Mesenchymal stem cell (in vitro differentiated cells and primary cell): ENCODE data around the gene TMEM183A.

ENCODE experiments used
- DNase-seq: peaks from one replicate; pipeline ENCODE4 v3.0.0-alpha.2; 2013
- H2AFZ ChIP-seq: one replicate; pipeline ENCODE4 v1.6.1; 2013; ENCODE audit warnings: low read depth, mild to moderate bottlenecking, control low read depth, inconsistent platforms, low read length, moderate library complexity
- H2AK5ac ChIP-seq: 2 replicates; pipeline ENCODE4 v1.6.1; 2013; ENCODE audit warnings: low read length, moderate library complexity, mild to moderate bottlenecking, inconsistent platforms; ENCODE audit not compliant: severe bottlenecking
- H2BK120ac ChIP-seq: one replicate; pipeline ENCODE4 v1.6.1; 2013; ENCODE audit warnings: low read depth, mild to moderate bottlenecking, inconsistent platforms, low read length, moderate library complexity
- H2BK12ac ChIP-seq, 2 experiments: one replicate each; pipeline ENCODE4 v1.6.1; 2013; ENCODE audit warnings: inconsistent platforms in 2 of 2, low read length in 2 of 2, mild to moderate bottlenecking in 2 of 2, moderate library complexity in 2 of 2, control low read depth in 1 of 2
- H2BK15ac ChIP-seq: one replicate; pipeline ENCODE4 v1.6.1; 2013; ENCODE audit warnings: mild to moderate bottlenecking, low read depth, inconsistent platforms; ENCODE audit not compliant: poor library complexity, severe bottlenecking
- H2BK5ac ChIP-seq: 2 replicates; pipeline ENCODE4 v1.6.1; 2013; ENCODE audit warnings: low read depth, mild to moderate bottlenecking, low read length, control low read depth, inconsistent platforms; ENCODE audit not compliant: poor library complexity, severe bottlenecking
- H3K14ac ChIP-seq, 2 experiments: one replicate each; pipeline ENCODE4 v1.6.1; 2013; ENCODE audit warnings: inconsistent platforms in 2 of 2, low read length in 2 of 2, control low read depth in 1 of 2, mild to moderate bottlenecking in 1 of 2, moderate library complexity in 1 of 2
- H3K18ac ChIP-seq, 2 experiments: one replicate each; pipeline ENCODE4 v1.6.1; 2013; ENCODE audit warnings: inconsistent platforms in 2 of 2, low read length in 2 of 2, control low read depth in 1 of 2, low read depth in 1 of 2, mild to moderate bottlenecking in 1 of 2
- H3K23ac ChIP-seq, 2 experiments: one replicate each; pipeline ENCODE4 v1.6.1; 2013; ENCODE audit warnings: inconsistent platforms in 2 of 2, low read length in 2 of 2, mild to moderate bottlenecking in 2 of 2, moderate library complexity in 2 of 2, control low read depth in 1 of 2
- H3K27ac ChIP-seq: 2 replicates; pipeline ENCODE4 v1.5.1; 2013; ENCODE audit warnings: mild to moderate bottlenecking, moderate library complexity, low read length, control low read depth, inconsistent platforms; ENCODE audit not compliant: poor library complexity, severe bottlenecking
- H3K27me3 ChIP-seq, 2 experiments: 2 replicates each; pipeline versions ENCODE4 v1.6.1 to v1.7.0; 2013; ENCODE audit warnings: low read length in 2 of 2, mild to moderate bottlenecking in 2 of 2, moderate library complexity in 2 of 2, control low read depth in 1 of 2, inconsistent platforms in 1 of 2; ENCODE audit not compliant: control insufficient read depth in 1 of 2, insufficient read depth in 1 of 2
- H3K36me3 ChIP-seq, 2 experiments: 2 replicates each; pipeline versions ENCODE4 v1.6.1 to v1.7.0; 2013; ENCODE audit warnings: low read length in 2 of 2, control low read depth in 1 of 2, inconsistent platforms in 1 of 2, low read depth in 1 of 2, mild to moderate bottlenecking in 1 of 2; ENCODE audit not compliant: insufficient read depth in 2 of 2, control insufficient read depth in 1 of 2
- H3K4ac ChIP-seq, 2 experiments: one replicate each; pipeline ENCODE4 v1.6.1; 2013; ENCODE audit warnings: inconsistent platforms in 2 of 2, low read length in 2 of 2, mild to moderate bottlenecking in 2 of 2, moderate library complexity in 2 of 2, control low read depth in 1 of 2, low read depth in 1 of 2
- H3K4me1 ChIP-seq: 2 replicates; pipeline ENCODE4 v1.6.1; 2013; ENCODE audit warnings: low read depth, low read length, control low read depth; ENCODE audit not compliant: control insufficient read depth, insufficient read depth
- H3K4me2 ChIP-seq: 2 replicates; pipeline ENCODE4 v1.6.1; 2013; ENCODE audit warnings: low read length, mild to moderate bottlenecking, inconsistent platforms; ENCODE audit not compliant: poor library complexity, severe bottlenecking
- H3K4me3 ChIP-seq, 2 experiments: 2 replicates each; pipeline versions ENCODE4 v1.5.1 to v1.7.0; 2013; ENCODE audit warnings: low read length in 2 of 2, mild to moderate bottlenecking in 2 of 2, control low read depth in 1 of 2, low read depth in 1 of 2; ENCODE audit not compliant: insufficient read depth in 1 of 2
- H3K79me1 ChIP-seq: replicated peaks from 2 replicates; pipeline ENCODE4 v1.6.1; 2013; ENCODE audit warnings: mild to moderate bottlenecking, control low read depth, low read length, inconsistent platforms; ENCODE audit not compliant: poor library complexity, severe bottlenecking
- H3K9ac ChIP-seq: 2 replicates; pipeline ENCODE4 v1.7.0; 2013; ENCODE audit warnings: mild to moderate bottlenecking, low read length, moderate library complexity
- H3K9me3 ChIP-seq: 2 replicates; pipeline ENCODE4 v1.7.0; 2013; ENCODE audit warnings: mild to moderate bottlenecking, low read length; ENCODE audit not compliant: control insufficient read depth
- H4K8ac ChIP-seq: one replicate; pipeline ENCODE4 v1.6.1; 2013; ENCODE audit warnings: inconsistent platforms, mild to moderate bottlenecking, low read length, moderate library complexity
- H4K91ac ChIP-seq: one replicate; pipeline ENCODE4 v1.6.1; 2013; ENCODE audit warnings: mild to moderate bottlenecking, low read length, inconsistent platforms
- WGBS: methylation state at CpG from one replicate; pipeline ENCODE4 v1.1.7; 2013; ENCODE audit warnings: mixed read lengths; 5-methylcytosine and 5-hydroxymethylcytosine counted together

Gene TMEM183A

DNA sequence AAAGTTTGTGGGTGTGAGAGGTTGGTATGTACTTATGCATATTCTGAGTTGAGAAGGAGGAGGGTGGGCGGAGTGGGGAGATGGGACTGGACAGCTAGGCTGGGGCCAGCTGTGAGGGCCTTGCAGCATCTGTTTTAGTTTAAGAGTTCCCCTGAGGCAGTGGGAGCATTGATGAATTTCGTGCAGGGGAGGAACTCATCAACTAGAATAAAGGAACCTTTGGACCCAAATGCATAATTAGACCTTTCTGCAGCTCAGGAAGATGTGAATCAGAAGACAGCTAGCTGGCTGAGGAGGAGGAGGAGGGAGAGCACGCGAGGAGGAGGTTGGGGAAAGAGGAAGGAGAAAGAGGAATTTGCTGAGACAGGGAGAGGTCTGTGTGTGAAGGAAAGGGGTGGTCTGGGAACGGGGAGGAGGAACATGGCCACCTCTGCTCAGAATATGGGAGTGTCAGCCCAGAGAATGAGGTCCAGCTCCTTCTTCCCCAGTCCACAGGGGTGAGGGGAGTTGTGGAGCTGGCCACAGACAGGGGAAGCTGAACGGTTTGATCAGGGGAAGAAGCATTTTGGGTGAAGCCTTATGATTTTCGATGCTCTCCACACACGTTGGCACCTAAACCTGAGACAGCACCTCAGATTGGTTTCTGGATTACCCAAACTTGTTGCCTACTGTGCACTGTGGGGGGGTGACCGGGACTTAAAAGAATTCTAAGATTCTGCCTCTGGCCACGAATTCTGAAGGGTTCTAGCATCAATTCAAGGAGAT is 50.9 kb downstream of the TMEM183A start:
- no peak overlapping the region for H3K14ac ChIP-seq
- H3K4me1 ChIP-seq = peaks cover 4% of the 10 kb centered on the region
- no peak overlapping the region for H3K4me3 ChIP-seq
- H3K4me2 ChIP-seq = no peak overlapping the region
- no peak for DNase-seq
- no peak overlapping the region for H4K8ac ChIP-seq
- no peak overlapping the region for H2BK12ac ChIP-seq
- no peak overlapping the region for H3K23ac ChIP-seq
- H3K9me3 ChIP-seq = no peaks in the 10 kb centered on the region
- peaks cover 0 to 64% of the 10 kb centered on the region in 2 experiments for H3K36me3 ChIP-seq
- H2BK120ac ChIP-seq = no peak overlapping the region
- H2BK5ac ChIP-seq = no peak overlapping the region
- H4K91ac ChIP-seq = no peak overlapping the region
- no peak overlapping the region for H3K18ac ChIP-seq
- no peak overlapping the region for H2AK5ac ChIP-seq
- peaks cover 17 to 69% of the 10 kb centered on the region in 2 experiments for H3K27me3 ChIP-seq
- no peak overlapping the region for H3K27ac ChIP-seq
- no peak overlapping the region for H3K9ac ChIP-seq
- H2BK15ac ChIP-seq = no peak overlapping the region
- no peaks in the 10 kb centered on the region for H3K79me1 ChIP-seq
- 68% methylated on average over 10 of the region's 10 CpGs for WGBS
- no peak overlapping the region for H3K4ac ChIP-seq
- H2AFZ ChIP-seq = no peak overlapping the region

DNA sequence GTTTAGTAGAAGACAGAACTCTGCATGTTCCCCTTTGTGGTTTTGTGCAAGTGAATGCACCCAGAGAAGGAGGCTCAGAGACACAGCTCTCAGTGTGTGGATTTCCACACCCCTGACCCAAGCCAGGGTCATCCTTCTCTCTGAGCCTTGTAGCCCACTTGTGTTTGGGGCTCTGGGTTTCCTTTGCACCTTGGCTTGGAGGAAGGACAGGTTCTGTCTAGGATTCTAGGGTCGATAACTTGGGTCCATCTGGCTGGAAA is 51.4 kb downstream of the TMEM183A start:
- H3K9ac ChIP-seq = no peak overlapping the region
- H2AFZ ChIP-seq = no peak overlapping the region
- peaks cover 0 to 65% of the 10 kb centered on the region in 2 experiments for H3K36me3 ChIP-seq
- no peak overlapping the region for H3K4ac ChIP-seq
- no peak overlapping the region for H2BK12ac ChIP-seq
- H3K79me1 ChIP-seq = no peaks in the 10 kb centered on the region
- H3K4me1 ChIP-seq = peaks cover 6% of the 10 kb centered on the region
- H3K18ac ChIP-seq = no peak overlapping the region
- H2BK5ac ChIP-seq = no peak overlapping the region
- peaks cover 17 to 68% of the 10 kb centered on the region in 2 experiments for H3K27me3 ChIP-seq
- no peak overlapping the region for H4K91ac ChIP-seq
- no peak overlapping the region for H3K14ac ChIP-seq
- no peak overlapping the region for H4K8ac ChIP-seq
- H3K23ac ChIP-seq = no peak overlapping the region
- H3K4me3 ChIP-seq = no peak overlapping the region
- no peak overlapping the region for H2BK15ac ChIP-seq
- H3K9me3 ChIP-seq = no peaks in the 10 kb centered on the region
- no peak for DNase-seq
- no peak overlapping the region for H3K27ac ChIP-seq
- no peak overlapping the region for H2AK5ac ChIP-seq
- H2BK120ac ChIP-seq = no peak overlapping the region
- WGBS = 79% methylated on average over 1 of the region's 1 CpG
- H3K4me2 ChIP-seq = no peak overlapping the region

DNA sequence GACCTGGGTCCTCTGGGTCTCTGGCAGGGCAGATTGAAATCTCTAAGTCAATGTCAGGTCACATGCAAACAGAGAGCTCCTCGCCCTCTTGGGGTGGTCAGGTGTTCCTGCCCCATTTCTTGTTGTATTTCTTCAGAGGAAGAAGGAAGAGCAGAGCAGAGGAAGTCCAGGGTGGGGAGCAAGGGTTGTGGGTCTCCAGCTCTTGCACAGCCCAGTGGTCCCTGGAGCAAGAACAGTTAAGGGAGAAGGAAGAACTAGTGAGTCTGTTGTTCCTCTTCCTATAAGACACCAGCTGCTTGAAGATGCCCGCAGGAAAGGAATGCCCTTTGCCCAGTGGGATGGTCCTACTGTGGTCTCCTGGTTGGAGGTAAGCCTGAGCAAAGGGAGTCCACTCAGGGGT is 52.3 kb downstream of the TMEM183A start:
- Histone ChIP-seq H3K4me3 (no peak overlapping the region), H2BK12ac (no peak overlapping the region), H2BK15ac (no peak overlapping the region), H3K9ac (no peak overlapping the region), H3K23ac (no peak overlapping the region), H3K4me1 (peaks cover 6% of the 10 kb centered on the region), H3K27me3 (peaks cover 17 to 68% of the 10 kb centered on the region in 2 experiments), H3K79me1 (no peaks in the 10 kb centered on the region), H4K91ac (no peak overlapping the region), H3K18ac (no peak overlapping the region), H2BK5ac (no peak overlapping the region), H3K14ac (no peak overlapping the region), H4K8ac (no peak overlapping the region), H2AFZ (no peak overlapping the region), H3K4me2 (no peak overlapping the region), H3K9me3 (no peaks in the 10 kb centered on the region), H3K36me3 (peaks cover 0 to 64% of the 10 kb centered on the region in 2 experiments), H2AK5ac (no peak overlapping the region), H3K4ac (no peak overlapping the region), H2BK120ac (no peak overlapping the region), H3K27ac (no peak overlapping the region)
- DNase-seq = no peak
- 87% methylated on average over 2 of the region's 2 CpGs for WGBS

DNA sequence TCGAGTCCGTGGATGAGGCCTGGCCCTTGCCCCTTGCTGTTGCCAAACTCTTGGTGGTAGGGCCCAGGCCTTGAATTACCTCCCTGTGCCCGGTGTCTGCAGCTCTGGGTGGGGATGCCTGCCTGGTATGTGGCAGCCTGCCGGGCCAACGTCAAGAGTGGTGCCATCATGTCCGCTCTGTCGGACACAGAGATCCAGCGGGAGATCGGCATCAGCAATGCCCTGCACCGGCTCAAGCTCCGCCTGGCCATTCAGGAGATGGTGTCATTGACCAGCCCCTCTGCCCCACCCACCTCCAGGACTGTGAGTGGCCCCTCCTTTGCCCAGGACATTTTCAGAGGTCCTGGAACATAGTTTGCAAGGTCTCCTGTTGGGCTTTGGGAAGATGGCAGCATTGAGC is 52.9 kb downstream of the TMEM183A start:
- Histone ChIP-seq H2AFZ (no peak overlapping the region), H3K4me3 (no peak overlapping the region), H3K9me3 (no peaks in the 10 kb centered on the region), H2BK120ac (no peak overlapping the region), H2BK5ac (no peak overlapping the region), H3K79me1 (no peaks in the 10 kb centered on the region), H3K4me2 (no peak overlapping the region), H3K4me1 (peaks cover 6% of the 10 kb centered on the region), H3K9ac (no peak overlapping the region), H3K36me3 (peaks cover 0 to 64% of the 10 kb centered on the region in 2 experiments), H3K23ac (no peak overlapping the region), H3K27ac (no peak overlapping the region), H3K14ac (no peak overlapping the region), H4K91ac (no peak overlapping the region), H2BK12ac (no peak overlapping the region), H3K18ac (no peak overlapping the region), H2AK5ac (no peak overlapping the region), H3K27me3 (peaks cover 17 to 74% of the 10 kb centered on the region in 2 experiments), H3K4ac (no peak overlapping the region), H2BK15ac (no peak overlapping the region), H4K8ac (no peak overlapping the region)
- DNase-seq = no peak
- 94% methylated on average over 11 of the region's 11 CpGs for WGBS
